ENCODE data around the gene TTLL9.

TTLL9 gene

GRCh38 chr20:31860390-31861134 lies 9.9 kb upstream of the TTLL9 start:
- ATAC-seq, result peak; percentile 41
- TF ChIP-seq ESRRG (CRISPR knock-in tag; IDR thresholded peaks at IDR 0.05) (no peak), TOX (CRISPR knock-in tag; IDR thresholded peaks at IDR 0.05; ENCODE audit: borderline replicate concordance) (no peak), ZNF565 (CRISPR knock-in tag; conservative IDR thresholded peaks at IDR 0.05; ENCODE audit: low read depth) (no peak), BACH2 (CRISPR knock-in tag; IDR thresholded peaks at IDR 0.05; ENCODE audit: borderline replicate concordance) (no peak), CSDC2 (CRISPR knock-in tag; IDR thresholded peaks at IDR 0.05) (no peak), PPARA (CRISPR knock-in tag; IDR thresholded peaks at IDR 0.05; ENCODE audit: borderline replicate concordance) (no peak), GLIS3 (CRISPR knock-in tag; IDR thresholded peaks at IDR 0.05) (no peak), TCF4 (CRISPR knock-in tag; IDR thresholded peaks at IDR 0.05; ENCODE audit: borderline replicate concordance) (no peak), RARB (CRISPR knock-in tag; IDR thresholded peaks at IDR 0.05) (no peak)

GRCh38 chr20:31861135-31861384 lies 9.4 kb upstream of the TTLL9 start:
- TF ChIP-seq OSR1 (CRISPR knock-in tag; IDR thresholded peaks at IDR 0.05) (no peak), ESRRG (CRISPR knock-in tag; IDR thresholded peaks at IDR 0.05) (no peak), POU6F1 (CRISPR knock-in tag; IDR thresholded peaks at IDR 0.05; ENCODE audit: borderline replicate concordance, low read depth) (no peak), PATZ1 (CRISPR knock-in tag; IDR thresholded peaks at IDR 0.05; ENCODE audit: borderline replicate concordance) (no peak), RARB (CRISPR knock-in tag; IDR thresholded peaks at IDR 0.05) (no peak), ISL1 (CRISPR knock-in tag; IDR thresholded peaks at IDR 0.05) (no peak), GLIS3 (CRISPR knock-in tag; IDR thresholded peaks at IDR 0.05) (no peak), ZNF565 (CRISPR knock-in tag; conservative IDR thresholded peaks at IDR 0.05; ENCODE audit: low read depth) (no peak), ZC3H10 (CRISPR knock-in tag; IDR thresholded peaks at IDR 0.05) (no peak), SNAI2 (CRISPR knock-in tag; IDR thresholded peaks at IDR 0.05) (no peak), TCF4 (CRISPR knock-in tag; IDR thresholded peaks at IDR 0.05; ENCODE audit: borderline replicate concordance) (no peak)
- TF ChIP-seq, protein P1, sequence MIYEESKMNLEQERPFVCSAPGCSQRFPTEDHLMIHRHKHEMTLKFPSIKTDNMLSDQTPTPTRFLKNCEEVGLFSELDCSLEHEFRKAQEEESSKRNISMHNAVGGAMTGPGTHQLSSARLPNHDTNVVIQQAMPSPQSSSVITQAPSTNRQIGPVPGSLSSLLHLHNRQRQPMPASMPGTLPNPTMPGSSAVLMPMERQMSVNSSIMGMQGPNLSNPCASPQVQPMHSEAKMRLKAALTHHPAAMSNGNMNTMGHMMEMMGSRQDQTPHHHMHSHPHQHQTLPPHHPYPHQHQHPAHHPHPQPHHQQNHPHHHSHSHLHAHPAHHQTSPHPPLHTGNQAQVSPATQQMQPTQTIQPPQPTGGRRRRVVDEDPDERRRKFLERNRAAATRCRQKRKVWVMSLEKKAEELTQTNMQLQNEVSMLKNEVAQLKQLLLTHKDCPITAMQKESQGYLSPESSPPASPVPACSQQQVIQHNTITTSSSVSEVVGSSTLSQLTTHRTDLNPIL (CRISPR knock-in tag; IDR thresholded peaks at IDR 0.05; ENCODE audit: low read depth), result no peak
- TF ChIP-seq, protein P2, sequence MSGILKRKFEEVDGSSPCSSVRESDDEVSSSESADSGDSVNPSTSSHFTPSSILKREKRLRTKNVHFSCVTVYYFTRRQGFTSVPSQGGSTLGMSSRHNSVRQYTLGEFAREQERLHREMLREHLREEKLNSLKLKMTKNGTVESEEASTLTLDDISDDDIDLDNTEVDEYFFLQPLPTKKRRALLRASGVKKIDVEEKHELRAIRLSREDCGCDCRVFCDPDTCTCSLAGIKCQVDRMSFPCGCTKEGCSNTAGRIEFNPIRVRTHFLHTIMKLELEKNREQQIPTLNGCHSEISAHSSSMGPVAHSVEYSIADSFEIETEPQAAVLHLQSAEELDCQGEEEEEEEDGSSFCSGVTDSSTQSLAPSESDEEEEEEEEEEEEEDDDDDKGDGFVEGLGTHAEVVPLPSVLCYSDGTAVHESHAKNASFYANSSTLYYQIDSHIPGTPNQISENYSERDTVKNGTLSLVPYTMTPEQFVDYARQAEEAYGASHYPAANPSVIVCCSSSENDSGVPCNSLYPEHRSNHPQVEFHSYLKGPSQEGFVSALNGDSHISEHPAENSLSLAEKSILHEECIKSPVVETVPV (CRISPR knock-in tag; IDR thresholded peaks at IDR 0.05), result no peak
- peak; percentile 45 for ATAC-seq

DNA sequence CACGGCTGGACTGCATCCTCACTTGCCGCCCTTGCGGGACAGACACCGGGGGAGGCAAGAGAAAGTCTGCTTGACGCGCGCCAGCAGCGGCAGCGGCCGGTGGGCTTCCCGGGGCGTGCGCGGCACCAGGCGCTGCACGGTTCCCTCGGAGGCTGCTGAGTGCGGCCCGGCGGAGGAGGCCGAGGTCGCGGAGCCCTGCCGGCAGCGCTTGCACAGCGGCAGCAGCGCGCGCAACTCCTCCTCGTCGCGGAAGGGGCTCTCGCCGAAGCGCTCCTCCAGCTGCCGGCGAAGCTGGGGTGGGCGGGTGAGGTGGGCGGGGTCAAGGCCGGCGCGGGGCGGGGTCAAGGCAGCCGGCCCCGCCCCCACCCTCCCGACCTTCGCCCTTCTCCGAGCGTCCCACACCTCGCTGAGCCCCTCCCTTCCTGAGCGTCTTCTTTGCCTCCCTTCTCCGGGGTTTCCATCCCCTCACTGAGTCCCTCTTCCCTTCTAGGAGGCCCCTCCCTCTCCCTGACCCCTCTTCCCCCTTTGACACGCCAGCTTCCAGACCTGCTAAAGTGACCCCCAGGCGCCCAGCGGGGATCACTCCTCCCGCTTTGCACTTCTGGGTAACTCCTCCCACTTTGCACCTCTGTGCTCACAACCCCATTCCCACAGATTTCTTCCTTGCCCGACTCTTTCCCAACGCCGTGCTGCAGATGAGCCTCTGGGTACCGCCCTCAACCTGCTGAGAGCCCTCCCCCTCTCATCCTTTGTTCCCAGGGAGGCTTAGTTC lies 8.9 kb upstream of the TTLL9 start:
- TF ChIP-seq OSR1 (CRISPR knock-in tag; IDR thresholded peaks at IDR 0.05) (no peak), GLIS3 (CRISPR knock-in tag; IDR thresholded peaks at IDR 0.05) (no peak), ZNF70 (CRISPR knock-in tag; IDR thresholded peaks at IDR 0.05) (no peak), CSDC2 (CRISPR knock-in tag; IDR thresholded peaks at IDR 0.05) (no peak)
- ATAC-seq, result peak; percentile 90

DNA sequence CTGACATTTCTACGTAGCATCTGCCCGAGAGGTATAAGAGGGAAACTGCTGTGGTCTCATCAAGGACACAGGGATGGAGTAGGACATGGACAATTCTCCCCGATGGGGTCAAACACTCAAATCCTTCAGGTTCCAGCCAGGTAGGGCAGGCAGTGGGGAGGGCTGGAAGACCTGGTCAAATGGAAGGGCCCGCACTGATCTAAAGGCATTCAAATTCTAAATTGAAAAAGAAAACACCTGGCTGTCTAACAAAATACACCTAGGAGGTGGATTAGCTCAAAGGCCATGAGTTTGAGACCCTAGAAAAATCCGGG lies 8.3 kb upstream of the TTLL9 start:
- no peak for ATAC-seq
- TF ChIP-seq CSDC2 (CRISPR knock-in tag; IDR thresholded peaks at IDR 0.05) (no peak), ISL1 (CRISPR knock-in tag; IDR thresholded peaks at IDR 0.05) (no peak), PATZ1 (CRISPR knock-in tag; IDR thresholded peaks at IDR 0.05; ENCODE audit: borderline replicate concordance) (no peak), ZNF8 (CRISPR knock-in tag; IDR thresholded peaks at IDR 0.05) (no peak)
- TF ChIP-seq, protein P1 (CRISPR knock-in tag; IDR thresholded peaks at IDR 0.05; ENCODE audit: low read depth), result no peak
